Right lobe of liver (tissue), 4 donors: ENCODE data around the gene HELT.

Source experiments
- CTCF ChIP-seq, 4 donors: fragments of 200-600 bp in 3 of 4; fragments of 450-650 bp in 1 of 4; IDR thresholded peaks; one replicate each; pipeline versions ENCODE4 v1.5.1 to v1.8.0; 2016 to 2022; ENCODE audit warnings: antibody characterized with exemption in 4 of 4, mild to moderate bottlenecking in 2 of 4
- POLR2A ChIP-seq: fragments of 450-650 bp; IDR thresholded peaks from one replicate; pipeline ENCODE4 v1.6.1; 2017; ENCODE audit warnings: antibody characterized with exemption, mild to moderate bottlenecking
- donor health status: DM: no; HTN: no; CAD: no.
- donor health status: DM: no; HTN: no; CAD: no.
- donor health status: DM: no; HTN: yes; CAD: no.

DNA sequence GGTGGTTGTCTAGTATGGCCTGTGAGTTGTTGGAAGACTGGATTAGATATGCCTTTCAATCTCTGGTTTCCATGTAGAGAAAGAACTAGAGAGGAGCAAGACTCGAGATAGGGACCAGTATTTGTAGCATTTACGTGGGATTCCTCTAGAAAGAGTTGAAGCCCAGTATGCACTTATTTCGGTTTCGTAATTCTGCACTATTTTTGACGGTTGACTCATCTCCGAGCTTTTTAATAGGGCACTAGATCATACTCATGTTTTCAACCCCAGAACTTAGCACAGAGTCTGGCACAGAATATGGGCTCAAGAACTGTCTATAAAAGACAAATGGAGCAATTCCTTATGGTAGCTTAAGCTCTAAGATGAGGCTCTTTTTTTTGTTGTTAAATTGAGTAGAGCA is 15.7 kb downstream of the HELT start:
- TF ChIP-seq CTCF (IDR thresholded peaks at IDR 0.05) (no peak), POLR2A (no peak)
